ENCODE results near the gene TMC3. TPM values are rescaled to one million over a fixed set of nuclear protein-coding genes. Genes with fewer than 3 reads are reported as not detected.

Gene TMC3
- total and polyA plus RNA-seq, 10 of the 15 experiments (the other 5 are each of a cell fraction or from before 2014, with no cell fraction given) = 0.03 to 0.04 (median 0.04) TPM; not detected in 7

GRCh38 chr15:81293728-81294515 is 80.1 kb downstream of the TMC3 start (continued):
- no peak; the same call in 1 of the 2 replicates for TF ChIP-seq BMI1 (IDR thresholded peaks at IDR 0.05; ENCODE audit: borderline replicate concordance)
- no peak for TF ChIP-seq ZNF24 (IDR thresholded peaks at IDR 0.05)
- TF ChIP-seq TARDBP (IDR thresholded peaks at IDR 0.05; ENCODE audit: borderline replicate concordance) = peak; percentile 71
- TF ChIP-seq WRNIP1 (IDR thresholded peaks at IDR 0.05; ENCODE audit: borderline replicate concordance, low read depth, low read length) = no peak
- TF ChIP-seq CHD1 (IDR thresholded peaks at IDR 0.05; ENCODE audit: low read depth, low read length) = no peak
- peak; percentile 39 for TF ChIP-seq SP1 (IDR thresholded peaks at IDR 0.05; ENCODE audit: low read depth, low read length)
- TF ChIP-seq BCL11A (IDR thresholded peaks at IDR 0.05; ENCODE audit: low read depth, low read length) = peak; percentile 86
- peak; percentile 48; the same call in 1 of the 2 replicates for TF ChIP-seq TAF1 (IDR thresholded peaks at IDR 0.05; ENCODE audit: borderline replicate concordance, low read depth, low read length)
- no peak for TF ChIP-seq SREBF2 (IDR thresholded peaks at IDR 0.05; ENCODE audit: low read length)
- TF ChIP-seq YBX1 (IDR thresholded peaks at IDR 0.05) = no peak
- TF ChIP-seq KDM1A (IDR thresholded peaks at IDR 0.05; ENCODE audit: borderline replicate concordance) = no peak
- no peak for TF ChIP-seq ZNF274 (IDR thresholded peaks at IDR 0.05; ENCODE audit: insufficient read depth, insufficient read length)
- no peak for TF ChIP-seq FOXK2 (IDR thresholded peaks at IDR 0.05)
- TF ChIP-seq FOXM1 (IDR thresholded peaks at IDR 0.05; ENCODE audit: low read depth, low read length) = no peak
- peak; percentile 99 for TF ChIP-seq RELA (IDR thresholded peaks at IDR 0.05; ENCODE audit: borderline replicate concordance, partially characterized antibody)
- peak; percentile 94 for TF ChIP-seq SPI1 (IDR thresholded peaks at IDR 0.05; ENCODE audit: borderline replicate concordance, insufficient read depth, low read depth, low read length)
- TF ChIP-seq GABPA (IDR thresholded peaks at IDR 0.05; ENCODE audit: low read depth) = no peak
- peak; percentile 66 for TF ChIP-seq NR2F1 (conservative IDR thresholded peaks at IDR 0.05)
- peak; percentile 84 for TF ChIP-seq POLR2AphosphoS5 (IDR thresholded peaks at IDR 0.05; ENCODE audit: low read length)
- TF ChIP-seq NRF1 (conservative IDR thresholded peaks at IDR 0.05; ENCODE audit: low read depth, low read length) = peak; percentile 45
- TF ChIP-seq ZBTB11 (CRISPR knock-in tag; IDR thresholded peaks at IDR 0.05) = no peak
- TF ChIP-seq SUZ12 (IDR thresholded peaks at IDR 0.05; ENCODE audit: unreplicated experiment) = no peak
- no peak for TF ChIP-seq PAX8 (IDR thresholded peaks at IDR 0.05)
- TF ChIP-seq PML (IDR thresholded peaks at IDR 0.05; ENCODE audit: low read length) = no peak
- TF ChIP-seq RAD21 (IDR thresholded peaks at IDR 0.05; ENCODE audit: insufficient read depth, low read depth, low read length) = no peak
- no peak for TF ChIP-seq RUNX3 (IDR thresholded peaks at IDR 0.05; ENCODE audit: low read length)
- peak; percentile 93 for TF ChIP-seq DPF2 (IDR thresholded peaks at IDR 0.05)
